NCI-H1694 (cell line): ENCODE measurements around the gene VPS11.
"Not testable (repeated sequence)": the region's sequence is repeated elsewhere in the genome, so short reads cannot be mapped to it uniquely, and the experiment has no call there.

Experiments used
- DNase-seq: peaks from one replicate; lab custom pipeline; 2025; lab: John Stamatoyannopoulos, UW

VPS11 gene

GRCh38 chr11:119103161-119103664 is 35.6 kb downstream of the VPS11 start:
- DNase-seq, result not testable (repeated sequence)

DNA sequence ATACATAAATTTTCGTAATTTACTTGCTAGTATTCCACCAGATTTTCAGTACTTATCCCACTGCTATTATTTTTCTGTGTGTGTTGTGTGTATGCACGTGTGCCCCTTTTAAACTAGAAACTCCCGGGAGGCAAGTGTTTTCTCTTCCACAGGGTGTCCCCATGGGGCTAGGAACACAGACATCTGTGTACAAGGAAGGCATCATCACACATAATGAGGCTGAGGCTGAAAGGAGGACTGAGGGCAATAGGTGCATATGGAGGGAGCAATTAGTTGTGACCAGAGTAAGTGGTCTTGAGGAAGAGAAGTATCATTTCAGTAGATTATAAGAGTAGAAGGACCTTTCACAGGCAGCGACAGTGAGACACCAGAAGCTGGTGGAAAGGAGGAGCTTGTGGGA is 36.2 kb downstream of the VPS11 start:
- DNase-seq, result peak; percentile 29

GRCh38 chr11:119106564-119107537 is 39.2 kb downstream of the VPS11 start, which contains the start of gene C2CD2L:
Gene C2CD2L (plus strand): TSS chr11:119107344. CDS start chr11:119107742, 398 bp downstream.
- DNase-seq, result peak; percentile 43

- no peak for DNase-seq
These were observed 40.0 kb downstream of the VPS11 start for GRCh38 chr11:119107538-119108145.

- no peak for DNase-seq
These were observed 40.7 kb downstream of the VPS11 start for GRCh38 chr11:119108146-119108856.

- DNase-seq, result no peak
These were observed 41.2 kb downstream of the VPS11 start for GRCh38 chr11:119108857-119109221.

DNA sequence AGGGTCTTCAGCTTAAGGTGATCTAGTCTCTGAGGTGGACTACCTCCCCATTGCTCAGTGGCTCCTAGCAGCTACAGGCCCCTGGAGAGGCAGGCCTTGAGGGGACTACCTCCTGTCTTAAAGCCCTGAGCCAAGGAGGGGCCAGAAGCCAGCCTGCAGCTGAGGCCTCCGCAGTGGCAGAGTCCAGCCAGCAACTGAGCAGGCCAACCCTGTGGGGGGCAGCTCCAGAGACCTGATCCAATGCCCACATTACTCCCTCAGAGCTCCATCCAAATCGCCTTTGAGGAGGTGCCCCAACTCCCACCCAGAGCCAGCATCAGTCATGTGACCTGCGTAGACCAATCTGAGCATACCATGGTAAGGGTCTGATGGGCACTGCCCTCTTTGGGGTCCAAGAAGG is 42.2 kb downstream of the VPS11 start:
- no peak for DNase-seq

GRCh38 chr11:119110439-119110838 is 42.8 kb downstream of the VPS11 start:
- DNase-seq, result no peak

DNA sequence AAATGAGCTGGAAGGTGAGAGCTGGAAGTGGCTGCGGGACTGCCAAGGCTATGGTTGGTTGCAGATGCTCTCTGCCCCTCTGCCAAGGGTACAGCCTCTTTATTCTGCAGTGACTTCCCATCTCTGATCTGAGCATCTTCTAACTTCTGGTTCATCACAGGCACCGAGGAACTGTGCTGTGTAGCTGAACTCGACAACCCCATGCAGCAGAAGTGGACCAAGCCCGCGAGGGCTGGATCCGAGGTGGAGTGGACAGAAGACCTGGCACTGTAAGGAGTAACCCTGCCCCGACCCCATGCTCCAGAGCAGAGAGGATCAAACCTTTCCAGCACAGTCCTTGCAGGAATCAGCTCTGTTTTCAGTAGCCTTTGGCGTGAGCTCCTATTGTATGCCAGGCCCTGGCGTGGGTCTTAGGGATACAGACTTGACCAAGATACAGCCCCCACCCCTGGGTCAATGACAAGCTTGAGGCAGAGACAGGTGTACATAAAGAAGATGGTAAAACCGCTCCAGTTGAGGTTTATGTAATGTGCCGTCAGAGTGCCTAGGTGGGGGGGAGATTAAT is 43.8 kb downstream of the VPS11 start:
- DNase-seq, result no peak

DNA sequence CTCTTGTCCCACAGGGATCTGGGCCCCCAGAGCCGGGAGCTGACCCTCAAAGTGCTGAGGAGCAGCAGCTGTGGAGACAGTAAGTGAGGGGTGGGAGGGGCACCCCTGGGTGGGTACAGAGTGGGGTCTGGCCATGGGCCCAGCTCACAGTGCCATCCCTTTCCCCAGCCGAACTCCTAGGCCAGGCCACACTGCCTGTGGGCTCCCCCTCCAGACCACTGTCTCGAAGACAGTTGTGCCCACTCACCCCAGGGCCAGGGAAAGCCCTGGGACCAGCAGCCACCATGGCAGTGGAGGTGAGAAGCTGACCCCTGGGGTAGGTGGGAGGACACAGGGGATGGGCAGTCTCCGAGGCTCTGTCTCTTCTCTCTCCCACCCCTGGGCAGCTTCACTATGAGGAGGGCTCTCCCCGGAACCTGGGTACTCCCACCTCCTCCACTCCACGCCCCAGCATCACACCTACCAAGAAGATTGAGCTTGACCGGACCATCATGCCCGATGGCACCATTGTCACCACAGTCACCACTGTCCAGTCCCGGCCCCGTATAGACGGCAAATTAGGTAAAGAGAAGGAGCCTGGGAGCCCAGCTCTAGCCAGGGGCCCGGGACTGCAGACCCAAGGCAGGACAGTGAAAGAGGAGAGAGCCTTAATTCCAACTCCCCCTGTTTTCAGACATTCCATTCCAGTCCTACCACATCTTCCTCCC is 44.8 kb downstream of the VPS11 start:
- DNase-seq, result no peak

- no peak for DNase-seq
These were observed 46.1 kb downstream of the VPS11 start for GRCh38 chr11:119113716-119114115.

DNA sequence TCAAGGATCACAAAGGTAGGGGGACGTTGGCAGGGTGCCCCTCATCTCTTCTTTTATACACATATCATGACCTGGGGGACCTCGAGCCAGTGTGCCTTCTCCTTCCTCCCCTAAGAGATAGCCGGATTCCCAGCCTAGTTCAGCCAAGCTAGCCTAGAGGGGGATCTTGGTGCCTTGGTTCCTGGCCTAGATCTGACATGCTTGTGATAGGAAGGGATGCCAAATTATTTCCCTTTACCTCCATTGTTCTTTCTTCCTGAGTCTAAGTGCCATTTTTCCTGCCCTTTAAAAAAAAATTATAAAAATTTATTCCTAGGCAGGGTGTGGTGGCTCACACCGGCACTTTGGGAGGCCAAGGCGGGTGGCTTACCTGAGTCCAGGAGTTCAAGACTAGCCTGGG is 46.7 kb downstream of the VPS11 start:
- no peak for DNase-seq

GRCh38 chr11:119115484-119116234 is 48.0 kb downstream of the VPS11 start:
- DNase-seq, result no peak

DNA sequence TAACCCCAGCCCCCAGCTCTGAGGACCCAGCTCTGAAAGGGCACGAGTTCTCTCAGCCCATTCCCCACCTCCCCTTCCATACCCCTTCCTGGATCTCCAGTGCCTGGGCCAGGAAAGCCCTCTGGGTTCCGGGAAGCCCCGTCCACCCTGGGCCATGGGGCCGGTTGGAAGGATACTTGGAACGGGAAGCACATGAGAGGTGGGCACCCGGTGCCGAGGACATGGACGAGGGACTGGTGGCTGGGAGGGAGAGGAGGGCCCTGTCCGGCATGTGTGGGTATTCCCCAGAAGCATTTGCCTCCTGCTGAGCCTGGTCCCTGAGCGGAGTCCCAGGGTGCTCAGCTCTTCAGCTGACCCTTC is 48.6 kb downstream of the VPS11 start:
- DNase-seq, result no peak

DNA sequence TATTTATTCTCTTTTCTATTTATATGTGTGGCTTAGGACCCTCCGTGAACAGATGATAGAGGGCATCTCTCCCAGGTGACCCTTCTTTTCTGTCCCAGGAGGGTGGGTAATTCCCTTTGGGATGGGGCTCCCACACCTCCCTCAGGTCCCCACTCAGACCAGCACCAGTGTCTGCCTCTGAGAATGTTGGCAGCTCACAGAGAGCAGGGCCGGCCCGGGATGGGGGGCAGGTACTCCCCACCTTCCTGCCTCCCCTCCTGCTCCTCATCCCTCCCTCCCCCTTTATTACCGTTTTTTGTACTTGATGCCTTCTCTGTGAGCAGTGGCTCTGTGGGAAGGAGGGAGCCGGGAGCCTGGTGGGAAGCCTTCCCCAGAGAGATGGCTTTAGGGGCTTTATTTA is 49.0 kb downstream of the VPS11 start:
- no peak for DNase-seq

DNA sequence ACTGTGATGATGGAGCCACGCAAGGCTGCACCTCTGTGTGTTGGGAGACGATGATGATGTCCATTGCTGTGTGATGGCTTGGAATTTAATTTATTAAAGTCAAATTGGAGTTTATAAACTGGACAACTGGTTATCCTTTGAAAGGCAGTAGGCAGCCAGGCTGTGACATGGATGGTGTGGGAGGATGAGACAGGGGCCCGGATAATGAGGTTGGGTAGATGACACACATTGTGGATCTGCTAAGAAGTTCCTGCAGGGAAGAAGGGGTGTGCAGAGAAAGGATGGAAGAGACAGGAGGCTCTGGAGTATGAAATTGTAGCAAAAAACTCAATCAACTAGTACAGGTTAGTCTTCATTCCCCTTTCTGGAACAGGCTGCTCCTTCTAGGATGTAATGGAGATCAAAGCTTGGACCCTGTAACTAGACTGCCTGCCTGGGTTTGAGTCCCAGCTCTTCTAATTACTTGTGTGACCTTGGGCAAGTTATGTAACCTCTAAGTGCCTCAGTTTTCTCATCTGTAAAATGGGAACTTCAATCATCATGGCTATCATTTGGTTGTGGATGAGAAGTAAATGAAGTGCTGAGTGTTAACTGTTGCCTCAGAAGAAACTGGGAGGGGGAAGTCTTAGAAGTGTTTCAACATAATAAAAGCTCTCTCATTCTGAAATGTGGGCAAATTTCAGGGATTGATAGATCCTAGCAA is 49.5 kb downstream of the VPS11 start:
- DNase-seq, result no peak

GRCh38 chr11:119118227-119118626 is 50.6 kb downstream of the VPS11 start:
- no peak for DNase-seq

GRCh38 chr11:119118946-119119345 is 51.3 kb downstream of the VPS11 start:
- DNase-seq, result no peak

GRCh38 chr11:119120639-119121007 is 53.0 kb downstream of the VPS11 start:
- DNase-seq, result no peak
